ENCODE results near the gene SLC49A3. TPM values are rescaled to one million over a fixed set of nuclear protein-coding genes. Genes with fewer than 3 reads are reported as not detected.
A peak's percentile ranks its signal among the peaks of the same experiment; 100 is the strongest.
"Not testable (repeated sequence)": the region's sequence is repeated elsewhere in the genome, so short reads cannot be mapped to it uniquely, and the experiment has no call there.

Gene SLC49A3
- total RNA-seq (1 to 10 TPM; 1.7 to 3.1 (median 3.0) TPM), polyA plus RNA-seq (1 to 10 TPM; 1.6 to 3.7 (median 1.9) TPM)
- long read RNA-seq, donor 1, partial matches to known transcripts, result 1 of 5 reads
- long read RNA-seq, donor 1, other reads (novel, unspliced or antisense), result 3 of 5 reads
- long read RNA-seq, donor 2, partial matches to known transcripts, result 2 of 9 reads
- long read RNA-seq, donor 2, other reads (novel, unspliced or antisense), result 6 of 9 reads

DNA sequence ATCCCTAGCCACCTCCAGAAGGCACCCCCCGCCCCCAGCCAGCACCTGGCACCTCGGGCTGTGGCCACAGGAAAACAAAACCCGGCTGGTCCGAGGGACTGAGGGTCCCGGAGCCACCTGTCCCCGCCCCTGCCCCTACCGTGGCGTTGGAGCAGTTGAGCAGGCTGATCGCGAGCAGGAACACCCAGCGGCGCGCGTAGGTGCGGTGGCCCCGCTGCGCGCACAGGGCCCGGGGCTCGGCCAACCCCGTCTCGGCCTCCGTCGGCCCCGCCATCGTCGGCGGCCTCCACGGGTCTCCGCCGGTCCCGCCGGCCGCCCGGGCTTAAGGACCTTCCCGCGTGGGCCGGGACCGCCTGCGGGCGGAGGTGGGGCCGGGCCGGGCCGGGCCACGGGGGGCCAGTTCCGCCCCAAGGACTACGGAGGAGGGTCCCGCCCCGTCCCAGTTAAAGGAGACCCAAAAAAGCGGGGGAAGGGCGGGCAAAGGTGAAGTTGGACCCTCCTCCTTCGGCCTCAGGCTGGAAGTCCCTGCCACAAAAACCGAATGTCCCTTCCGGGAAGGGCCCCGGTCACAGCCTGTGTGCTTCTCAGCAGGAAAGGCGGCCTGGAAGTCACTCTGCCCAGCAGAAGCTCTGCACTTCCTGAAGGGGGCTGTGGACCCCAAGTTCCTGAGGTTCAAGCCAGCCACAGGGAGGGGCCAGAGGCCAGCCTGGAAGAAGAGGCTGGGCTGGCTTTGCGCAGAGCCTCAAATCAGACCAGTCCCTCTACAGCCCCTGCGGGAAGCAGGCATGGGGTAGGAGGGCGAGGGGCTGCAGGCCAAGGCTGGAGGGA lies at the start of gene SLC49A3:
Gene SLC49A3, minus strand, starts transcription at position 298 of the 828 bp plus-strand sequence. Its CDS starts 24 bp downstream, at position 274.
- intact Hi-C loops (cut with DNase I), result no loop called here
- WGBS, 3 donors, result 35 to 39% (median 37%) methylated on average over 51 to 59 of the region's 59 CpGs
- Histone ChIP-seq H3K4me3 (peak within 1 kb of the TSS; percentile 66), H3K9me3 (no peaks in the 10 kb centered on the region), H3K27me3 (ENCODE audit: insufficient read depth in 3 of 3, low read length in 2 of 3) (peaks cover 0 to 10% (median 0%) of the 10 kb centered on the region in 3 donors), H3K36me3 (ENCODE audit: insufficient read depth in 1 of 2, low read depth in 1 of 2) (no peaks in the 10 kb centered on the region), H3K27ac (peak within 1 kb of the TSS; percentile 92), H3K4me1 (peaks cover 16% of the 10 kb centered on the region)
- TF ChIP-seq, protein P1, sequence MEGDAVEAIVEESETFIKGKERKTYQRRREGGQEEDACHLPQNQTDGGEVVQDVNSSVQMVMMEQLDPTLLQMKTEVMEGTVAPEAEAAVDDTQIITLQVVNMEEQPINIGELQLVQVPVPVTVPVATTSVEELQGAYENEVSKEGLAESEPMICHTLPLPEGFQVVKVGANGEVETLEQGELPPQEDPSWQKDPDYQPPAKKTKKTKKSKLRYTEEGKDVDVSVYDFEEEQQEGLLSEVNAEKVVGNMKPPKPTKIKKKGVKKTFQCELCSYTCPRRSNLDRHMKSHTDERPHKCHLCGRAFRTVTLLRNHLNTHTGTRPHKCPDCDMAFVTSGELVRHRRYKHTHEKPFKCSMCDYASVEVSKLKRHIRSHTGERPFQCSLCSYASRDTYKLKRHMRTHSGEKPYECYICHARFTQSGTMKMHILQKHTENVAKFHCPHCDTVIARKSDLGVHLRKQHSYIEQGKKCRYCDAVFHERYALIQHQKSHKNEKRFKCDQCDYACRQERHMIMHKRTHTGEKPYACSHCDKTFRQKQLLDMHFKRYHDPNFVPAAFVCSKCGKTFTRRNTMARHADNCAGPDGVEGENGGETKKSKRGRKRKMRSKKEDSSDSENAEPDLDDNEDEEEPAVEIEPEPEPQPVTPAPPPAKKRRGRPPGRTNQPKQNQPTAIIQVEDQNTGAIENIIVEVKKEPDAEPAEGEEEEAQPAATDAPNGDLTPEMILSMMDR (IDR thresholded peaks at IDR 0.05), result no peak
- no peak for ATAC-seq
- DNase-seq, result peak in 1 of 2 donors; percentile 61

DNA sequence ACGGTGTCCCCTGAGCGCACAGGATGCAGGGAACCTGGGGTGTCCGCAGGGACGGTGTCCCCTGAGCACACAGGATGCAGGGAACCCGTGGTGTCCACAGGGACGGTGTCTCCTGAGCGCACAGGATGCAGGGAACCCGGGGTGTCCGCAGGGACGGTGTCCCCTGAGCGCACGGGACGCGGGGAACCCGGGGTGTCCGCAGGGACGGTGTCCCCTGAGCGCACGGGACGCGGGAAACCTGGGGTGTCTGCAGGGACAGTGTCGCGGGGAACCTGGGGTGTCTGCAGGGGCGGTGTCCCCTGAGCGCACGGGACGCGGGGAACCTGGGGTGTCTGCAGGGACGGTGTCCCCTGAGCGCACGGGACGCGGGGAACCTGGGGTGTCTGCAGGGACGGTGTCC lies 47.6 kb upstream of the SLC49A3 start:
- intact Hi-C loops (cut with DNase I), result loop anchor here in 1 of 2 donors (10.0 kb wide), 1 partner anchor 258 kb away; the partner anchor contains the start of gene SLC26A1

DNA sequence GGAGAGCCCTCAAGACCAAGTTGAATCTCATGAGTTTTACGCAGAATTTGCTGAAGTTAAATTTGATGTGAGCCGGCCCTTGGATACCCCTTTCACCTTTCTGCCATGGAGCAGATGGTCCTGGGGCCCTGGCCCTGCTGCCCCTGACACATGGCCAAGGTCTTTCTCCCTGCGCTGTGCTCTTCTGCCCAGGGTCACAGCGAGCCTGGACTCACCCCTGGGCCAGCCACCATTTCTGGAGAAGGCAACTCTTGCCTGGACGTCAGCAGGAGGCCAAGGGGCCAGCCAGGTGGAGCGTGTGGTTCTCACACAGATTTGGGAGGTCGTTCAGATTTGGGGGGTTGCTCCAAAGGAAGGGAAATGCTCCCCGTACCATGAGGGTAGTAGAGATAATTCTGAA lies 46.6 kb upstream of the SLC49A3 start:
- 94 to 95% (median 94%) methylated on average over 8 of the region's 8 CpGs for WGBS, 3 donors
- Histone ChIP-seq H3K9me3 (no peaks in the 10 kb centered on the region), H3K4me1 (no peaks in the 10 kb centered on the region), H3K36me3 (ENCODE audit: insufficient read depth in 1 of 2, low read depth in 1 of 2) (peaks cover 12 to 76% of the 10 kb centered on the region in 2 donors), H3K27ac (no peak overlapping the region), H3K4me3 (no peak overlapping the region), H3K27me3 (ENCODE audit: insufficient read depth in 3 of 3, low read length in 2 of 3) (no peaks in the 10 kb centered on the region)
- intact Hi-C loops (cut with DNase I), result loop anchor here in 1 of 2 donors (10.0 kb wide), 1 partner anchor 259 kb away; the partner anchor contains the start of gene SLC26A1
- TF ChIP-seq, protein P1 (IDR thresholded peaks at IDR 0.05), result no peak
- ATAC-seq, result no peak
- DNase-seq, result peak in 1 of 2 donors; percentile 14

More for the DNA sequence above, 47.6 kb upstream of the SLC49A3 start:
- not testable (repeated sequence) for DNase-seq; H3K4me3 ChIP-seq; H3K27ac ChIP-seq; H3K9me3 ChIP-seq; ATAC-seq; H3K4me1 ChIP-seq; H3K27me3 ChIP-seq (ENCODE audit: insufficient read depth in 3 of 3, low read length in 2 of 3)
- H3K36me3 ChIP-seq (ENCODE audit: insufficient read depth in 1 of 2, low read depth in 1 of 2), result peaks cover 12 to 84% of the 10 kb centered on the region in 2 donors
- WGBS, 3 donors, result 93 to 95% (median 94%) methylated on average over 29 to 31 of the region's 34 CpGs

DNA sequence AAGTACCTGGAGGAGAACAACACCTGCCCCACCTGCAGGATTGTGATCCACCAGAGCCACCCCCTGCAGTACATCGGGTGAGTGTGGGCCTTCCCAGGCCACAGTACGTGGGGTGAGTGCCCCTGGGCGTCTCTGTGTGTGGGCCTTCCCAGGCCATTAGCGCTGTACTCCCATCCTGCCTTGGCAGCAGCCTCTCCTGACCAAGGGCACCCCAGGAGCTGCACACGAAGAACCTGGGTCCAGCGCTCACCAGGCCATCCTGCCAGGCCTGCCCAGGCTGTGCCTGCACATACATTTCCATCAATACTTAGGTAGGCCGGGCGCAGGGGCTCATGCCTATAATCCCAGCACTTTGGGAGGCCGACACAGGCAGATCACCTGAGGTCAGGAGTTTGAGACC lies 46.0 kb upstream of the SLC49A3 start:
- intact Hi-C loops (cut with DNase I), result loop anchor here in 1 of 2 donors (10.0 kb wide), 1 partner anchor 260 kb away; the partner anchor contains the start of gene SLC26A1
- Histone ChIP-seq H3K27ac (no peak overlapping the region), H3K4me3 (no peak overlapping the region), H3K27me3 (ENCODE audit: insufficient read depth in 3 of 3, low read length in 2 of 3) (no peaks in the 10 kb centered on the region), H3K36me3 (ENCODE audit: insufficient read depth in 1 of 2, low read depth in 1 of 2) (peaks cover 12 to 69% of the 10 kb centered on the region in 2 donors), H3K4me1 (no peaks in the 10 kb centered on the region), H3K9me3 (no peaks in the 10 kb centered on the region)
- DNase-seq (peak in 1 of 2 donors; percentile 28), ATAC-seq (no peak)
- TF ChIP-seq, protein P1 (IDR thresholded peaks at IDR 0.05), result no peak
- 89 to 98% (median 92%) methylated on average over 9 of the region's 9 CpGs for WGBS, 3 donors

DNA sequence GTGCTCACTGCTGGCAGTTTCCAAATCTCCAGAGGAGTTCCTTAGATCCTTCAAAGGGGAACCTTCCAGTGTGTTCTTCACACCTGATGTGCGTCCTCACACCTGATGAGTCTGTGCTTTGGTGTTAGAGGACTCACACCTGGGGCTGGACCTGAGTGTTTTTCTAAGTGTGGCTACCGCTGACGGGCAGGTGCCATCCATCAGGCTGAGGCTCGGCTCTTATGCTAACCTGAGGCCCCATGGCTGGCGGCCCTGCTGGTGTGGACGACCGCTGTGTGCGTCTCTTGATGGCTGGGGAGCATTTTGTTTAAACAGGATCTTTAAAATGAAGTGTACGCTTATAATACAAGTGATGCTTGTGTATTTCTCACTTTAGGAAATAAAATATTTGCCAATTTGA lies 45.1 kb upstream of the SLC49A3 start:
- H3K27ac ChIP-seq, result no peak overlapping the region
- H3K4me1 ChIP-seq, result no peaks in the 10 kb centered on the region
- TF ChIP-seq, protein P1 (IDR thresholded peaks at IDR 0.05), result no peak
- WGBS, 3 donors, result 90 to 96% (median 93%) methylated on average over 9 of the region's 9 CpGs
- intact Hi-C loops (cut with DNase I), result loop anchor here in 1 of 2 donors (10.0 kb wide), 1 partner anchor 261 kb away; the partner anchor contains the start of gene SLC26A1
- H3K36me3 ChIP-seq (ENCODE audit: insufficient read depth in 1 of 2, low read depth in 1 of 2), result peaks cover 12 to 62% of the 10 kb centered on the region in 2 donors
- no peak overlapping the region for H3K4me3 ChIP-seq
- H3K27me3 ChIP-seq (ENCODE audit: insufficient read depth in 3 of 3, low read length in 2 of 3), result no peaks in the 10 kb centered on the region
- ATAC-seq (no peak), DNase-seq (peak in 1 of 2 donors; percentile 21)
- H3K9me3 ChIP-seq, result no peaks in the 10 kb centered on the region
